ENCODE data around the gene DMP1.
"Not testable (repeated sequence)": the region's sequence is repeated elsewhere in the genome, so short reads cannot be mapped to it uniquely, and the experiment has no call there.

Gene DMP1

GRCh38 chr4:87677731-87678130 lies 27.7 kb downstream of the DMP1 start:
- Histone ChIP-seq H3K36me3 (ENCODE audit: control insufficient read depth in 1 of 2, insufficient read depth in 2 of 2, low read length in 2 of 2) (no peaks in the 10 kb centered on the region), H3K4me3 (ENCODE audit: low read depth in 1 of 2, low read length in 2 of 2) (no peak overlapping the region), H3K9me3 (ENCODE audit: control insufficient read depth in 1 of 2, low read length in 2 of 2) (no peaks in the 10 kb centered on the region), H3K27ac (ENCODE audit: low read depth, low read length) (no peak overlapping the region), H3K9ac (ENCODE audit: low read depth in 1 of 2, low read length in 2 of 2) (no peak overlapping the region), H3K27me3 (ENCODE audit: control insufficient read depth in 1 of 2, insufficient read depth in 2 of 2, low read length in 2 of 2) (no peaks in the 10 kb centered on the region), H3K4me1 (ENCODE audit: control insufficient read depth in 1 of 2, insufficient read depth in 2 of 2, low read length in 2 of 2) (no peaks in the 10 kb centered on the region)

- H3K27ac ChIP-seq (ENCODE audit: low read depth, low read length) = no peak overlapping the region
- no peak overlapping the region for H3K9ac ChIP-seq (ENCODE audit: low read depth in 1 of 2, low read length in 2 of 2)
- no peaks in the 10 kb centered on the region for H3K27me3 ChIP-seq (ENCODE audit: control insufficient read depth in 1 of 2, insufficient read depth in 2 of 2, low read length in 2 of 2)
- H3K4me1 ChIP-seq (ENCODE audit: control insufficient read depth in 1 of 2, insufficient read depth in 2 of 2, low read length in 2 of 2) = no peaks in the 10 kb centered on the region
- H3K9me3 ChIP-seq (ENCODE audit: control insufficient read depth in 1 of 2, low read length in 2 of 2) = no peaks in the 10 kb centered on the region
- H3K36me3 ChIP-seq (ENCODE audit: control insufficient read depth in 1 of 2, insufficient read depth in 2 of 2, low read length in 2 of 2) = no peaks in the 10 kb centered on the region
- H3K4me3 ChIP-seq (ENCODE audit: low read depth in 1 of 2, low read length in 2 of 2) = no peak overlapping the region
Measured at GRCh38 chr4:87679449-87680169, 29.5 kb downstream of the DMP1 start.

- Histone ChIP-seq H3K4me3 (ENCODE audit: low read depth in 1 of 2, low read length in 2 of 2) (no peak overlapping the region), H3K9ac (ENCODE audit: low read depth in 1 of 2, low read length in 2 of 2) (no peak overlapping the region), H3K36me3 (ENCODE audit: control insufficient read depth in 1 of 2, insufficient read depth in 2 of 2, low read length in 2 of 2) (no peaks in the 10 kb centered on the region), H3K27ac (ENCODE audit: low read depth, low read length) (no peak overlapping the region), H3K4me1 (ENCODE audit: control insufficient read depth in 1 of 2, insufficient read depth in 2 of 2, low read length in 2 of 2) (no peaks in the 10 kb centered on the region), H3K27me3 (ENCODE audit: control insufficient read depth in 1 of 2, insufficient read depth in 2 of 2, low read length in 2 of 2) (no peaks in the 10 kb centered on the region), H3K9me3 (ENCODE audit: control insufficient read depth in 1 of 2, low read length in 2 of 2) (no peaks in the 10 kb centered on the region)
Measured at GRCh38 chr4:87680271-87680670, 30.2 kb downstream of the DMP1 start.

- Histone ChIP-seq H3K27ac (ENCODE audit: low read depth, low read length) (no peak overlapping the region), H3K9me3 (ENCODE audit: control insufficient read depth in 1 of 2, low read length in 2 of 2) (peaks cover 0 to 2% of the 10 kb centered on the region in 2 donors), H3K4me3 (ENCODE audit: low read depth in 1 of 2, low read length in 2 of 2) (no peak overlapping the region), H3K36me3 (ENCODE audit: control insufficient read depth in 1 of 2, insufficient read depth in 2 of 2, low read length in 2 of 2) (no peaks in the 10 kb centered on the region), H3K27me3 (ENCODE audit: control insufficient read depth in 1 of 2, insufficient read depth in 2 of 2, low read length in 2 of 2) (no peaks in the 10 kb centered on the region), H3K4me1 (ENCODE audit: control insufficient read depth in 1 of 2, insufficient read depth in 2 of 2, low read length in 2 of 2) (no peaks in the 10 kb centered on the region), H3K9ac (ENCODE audit: low read depth in 1 of 2, low read length in 2 of 2) (no peak overlapping the region)
Measured at GRCh38 chr4:87688316-87688715, 38.2 kb downstream of the DMP1 start.

- H3K27me3 ChIP-seq (ENCODE audit: control insufficient read depth in 1 of 2, insufficient read depth in 2 of 2, low read length in 2 of 2); H3K4me1 ChIP-seq (ENCODE audit: control insufficient read depth in 1 of 2, insufficient read depth in 2 of 2, low read length in 2 of 2); H3K36me3 ChIP-seq (ENCODE audit: control insufficient read depth in 1 of 2, insufficient read depth in 2 of 2, low read length in 2 of 2); H3K27ac ChIP-seq (ENCODE audit: low read depth, low read length); H3K9me3 ChIP-seq (ENCODE audit: control insufficient read depth in 1 of 2, low read length in 2 of 2); H3K9ac ChIP-seq (ENCODE audit: low read depth in 1 of 2, low read length in 2 of 2); H3K4me3 ChIP-seq (ENCODE audit: low read depth in 1 of 2, low read length in 2 of 2): not testable (repeated sequence)
Measured at GRCh38 chr4:87690947-87691346, 40.9 kb downstream of the DMP1 start.

GRCh38 chr4:87692060-87692459 lies 42.0 kb downstream of the DMP1 start:
- not testable (repeated sequence) for H3K27ac ChIP-seq (ENCODE audit: low read depth, low read length); H3K9ac ChIP-seq (ENCODE audit: low read depth in 1 of 2, low read length in 2 of 2); H3K27me3 ChIP-seq (ENCODE audit: control insufficient read depth in 1 of 2, insufficient read depth in 2 of 2, low read length in 2 of 2); H3K4me3 ChIP-seq (ENCODE audit: low read depth in 1 of 2, low read length in 2 of 2); H3K4me1 ChIP-seq (ENCODE audit: control insufficient read depth in 1 of 2, insufficient read depth in 2 of 2, low read length in 2 of 2); H3K36me3 ChIP-seq (ENCODE audit: control insufficient read depth in 1 of 2, insufficient read depth in 2 of 2, low read length in 2 of 2); H3K9me3 ChIP-seq (ENCODE audit: control insufficient read depth in 1 of 2, low read length in 2 of 2)

GRCh38 chr4:87697272-87697671 lies 47.2 kb downstream of the DMP1 start:
- H3K4me1 ChIP-seq (ENCODE audit: control insufficient read depth in 1 of 2, insufficient read depth in 2 of 2, low read length in 2 of 2) = no peaks in the 10 kb centered on the region

GRCh38 chr4:87697945-87698344 lies 47.9 kb downstream of the DMP1 start:
- Histone ChIP-seq H3K27me3 (ENCODE audit: control insufficient read depth in 1 of 2, insufficient read depth in 2 of 2, low read length in 2 of 2) (no peaks in the 10 kb centered on the region), H3K27ac (ENCODE audit: low read depth, low read length) (no peak overlapping the region), H3K4me1 (ENCODE audit: control insufficient read depth in 1 of 2, insufficient read depth in 2 of 2, low read length in 2 of 2) (no peaks in the 10 kb centered on the region), H3K9ac (ENCODE audit: low read depth in 1 of 2, low read length in 2 of 2) (no peak overlapping the region), H3K9me3 (ENCODE audit: control insufficient read depth in 1 of 2, low read length in 2 of 2) (peaks cover 0 to 3% of the 10 kb centered on the region in 2 donors), H3K4me3 (ENCODE audit: low read depth in 1 of 2, low read length in 2 of 2) (no peak overlapping the region), H3K36me3 (ENCODE audit: control insufficient read depth in 1 of 2, insufficient read depth in 2 of 2, low read length in 2 of 2) (no peaks in the 10 kb centered on the region)

More at GRCh38 chr4:87697272-87697671, 47.2 kb downstream of the DMP1 start:
- Histone ChIP-seq H3K9me3 (ENCODE audit: control insufficient read depth in 1 of 2, low read length in 2 of 2) (peaks cover 0 to 3% of the 10 kb centered on the region in 2 donors), H3K27me3 (ENCODE audit: control insufficient read depth in 1 of 2, insufficient read depth in 2 of 2, low read length in 2 of 2) (no peaks in the 10 kb centered on the region), H3K27ac (ENCODE audit: low read depth, low read length) (no peak overlapping the region), H3K9ac (ENCODE audit: low read depth in 1 of 2, low read length in 2 of 2) (no peak overlapping the region), H3K4me3 (ENCODE audit: low read depth in 1 of 2, low read length in 2 of 2) (no peak overlapping the region), H3K36me3 (ENCODE audit: control insufficient read depth in 1 of 2, insufficient read depth in 2 of 2, low read length in 2 of 2) (no peaks in the 10 kb centered on the region)

- Histone ChIP-seq H3K27ac (ENCODE audit: low read depth, low read length) (no peak overlapping the region), H3K36me3 (ENCODE audit: control insufficient read depth in 1 of 2, insufficient read depth in 2 of 2, low read length in 2 of 2) (no peaks in the 10 kb centered on the region), H3K4me1 (ENCODE audit: control insufficient read depth in 1 of 2, insufficient read depth in 2 of 2, low read length in 2 of 2) (no peaks in the 10 kb centered on the region), H3K9ac (ENCODE audit: low read depth in 1 of 2, low read length in 2 of 2) (no peak overlapping the region), H3K27me3 (ENCODE audit: control insufficient read depth in 1 of 2, insufficient read depth in 2 of 2, low read length in 2 of 2) (no peaks in the 10 kb centered on the region), H3K9me3 (ENCODE audit: control insufficient read depth in 1 of 2, low read length in 2 of 2) (peaks cover 0 to 2% of the 10 kb centered on the region in 2 donors), H3K4me3 (ENCODE audit: low read depth in 1 of 2, low read length in 2 of 2) (no peak overlapping the region)
Measured at GRCh38 chr4:87698394-87698793, 48.3 kb downstream of the DMP1 start.

GRCh38 chr4:87704001-87704400 lies 53.9 kb downstream of the DMP1 start:
- H3K36me3 ChIP-seq (ENCODE audit: control insufficient read depth in 1 of 2, insufficient read depth in 2 of 2, low read length in 2 of 2) = no peaks in the 10 kb centered on the region
- H3K4me3 ChIP-seq (ENCODE audit: low read depth in 1 of 2, low read length in 2 of 2) = no peak overlapping the region
- no peaks in the 10 kb centered on the region for H3K27me3 ChIP-seq (ENCODE audit: control insufficient read depth in 1 of 2, insufficient read depth in 2 of 2, low read length in 2 of 2)
- H3K9ac ChIP-seq (ENCODE audit: low read depth in 1 of 2, low read length in 2 of 2) = no peak overlapping the region
- no peak overlapping the region for H3K27ac ChIP-seq (ENCODE audit: low read depth, low read length)
- no peaks in the 10 kb centered on the region for H3K9me3 ChIP-seq (ENCODE audit: control insufficient read depth in 1 of 2, low read length in 2 of 2)
- no peaks in the 10 kb centered on the region for H3K4me1 ChIP-seq (ENCODE audit: control insufficient read depth in 1 of 2, insufficient read depth in 2 of 2, low read length in 2 of 2)
